GM12865 (cell line): ENCODE results near the gene P4HB.
A peak's percentile ranks its signal among the peaks of the same experiment; 100 is the strongest.

ENCODE experiments used
- DNase-seq: peaks from one replicate; pipeline ENCODE4 v3.0.0; 2010; ENCODE audit warnings: low read depth
- H3K4me3 ChIP-seq: 2 replicates; pipeline ENCODE4 v1.5.1; 2011; ENCODE audit warnings: mild to moderate bottlenecking, low read depth, low read length, control low read depth
- TF ChIP-seq, protein P1 (sequence below): IDR thresholded peaks from 2 replicates; pipeline ENCODE4 v1.5.1; 2011; ENCODE audit warnings: low read length, control low read depth, low read depth, inconsistent platforms; ENCODE audit not compliant: insufficient read depth; ENCODE audit errors: missing control alignments

P4HB gene

GRCh38 chr17:81811705-81812570, 48.4 kb downstream of the P4HB start:
- no peak for DNase-seq
- TF ChIP-seq, protein P1, sequence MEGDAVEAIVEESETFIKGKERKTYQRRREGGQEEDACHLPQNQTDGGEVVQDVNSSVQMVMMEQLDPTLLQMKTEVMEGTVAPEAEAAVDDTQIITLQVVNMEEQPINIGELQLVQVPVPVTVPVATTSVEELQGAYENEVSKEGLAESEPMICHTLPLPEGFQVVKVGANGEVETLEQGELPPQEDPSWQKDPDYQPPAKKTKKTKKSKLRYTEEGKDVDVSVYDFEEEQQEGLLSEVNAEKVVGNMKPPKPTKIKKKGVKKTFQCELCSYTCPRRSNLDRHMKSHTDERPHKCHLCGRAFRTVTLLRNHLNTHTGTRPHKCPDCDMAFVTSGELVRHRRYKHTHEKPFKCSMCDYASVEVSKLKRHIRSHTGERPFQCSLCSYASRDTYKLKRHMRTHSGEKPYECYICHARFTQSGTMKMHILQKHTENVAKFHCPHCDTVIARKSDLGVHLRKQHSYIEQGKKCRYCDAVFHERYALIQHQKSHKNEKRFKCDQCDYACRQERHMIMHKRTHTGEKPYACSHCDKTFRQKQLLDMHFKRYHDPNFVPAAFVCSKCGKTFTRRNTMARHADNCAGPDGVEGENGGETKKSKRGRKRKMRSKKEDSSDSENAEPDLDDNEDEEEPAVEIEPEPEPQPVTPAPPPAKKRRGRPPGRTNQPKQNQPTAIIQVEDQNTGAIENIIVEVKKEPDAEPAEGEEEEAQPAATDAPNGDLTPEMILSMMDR: no peak
- no peak overlapping the region for H3K4me3 ChIP-seq

DNA sequence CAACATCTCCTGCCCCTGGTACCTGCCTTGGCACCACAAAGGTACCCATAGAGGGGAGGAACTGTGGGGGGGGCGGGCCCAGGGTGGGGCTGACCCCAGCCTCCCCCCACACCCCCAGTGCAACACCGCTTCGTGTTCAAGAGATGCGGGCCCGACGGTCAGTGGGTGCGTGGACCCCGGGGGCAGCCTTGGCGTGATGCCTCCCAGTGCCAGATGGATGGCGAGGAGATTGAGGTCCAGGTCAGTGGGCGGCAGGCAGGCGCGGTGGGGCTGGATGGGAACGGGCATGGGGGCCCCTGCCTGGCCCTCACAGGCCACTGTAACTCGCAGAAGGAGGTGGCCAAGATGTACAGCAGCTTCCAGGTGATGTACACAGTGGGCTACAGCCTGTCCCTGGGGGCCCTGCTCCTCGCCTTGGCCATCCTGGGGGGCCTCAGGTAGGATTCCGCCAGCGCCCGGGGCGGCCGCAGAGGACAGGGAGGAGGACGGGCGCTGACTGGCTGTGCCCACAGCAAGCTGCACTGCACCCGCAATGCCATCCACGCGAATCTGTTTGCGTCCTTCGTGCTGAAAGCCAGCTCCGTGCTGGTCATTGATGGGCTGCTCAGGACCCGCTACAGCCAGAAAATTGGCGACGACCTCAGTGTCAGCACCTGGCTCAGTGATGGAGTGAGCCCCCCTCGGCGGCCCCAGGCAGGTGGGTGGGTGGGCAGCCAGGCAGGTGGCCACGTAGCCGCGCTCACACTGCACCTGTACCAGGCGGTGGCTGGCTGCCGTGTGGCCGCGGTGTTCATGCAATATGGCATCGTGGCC, 49.2 kb downstream of the P4HB start:
- TF ChIP-seq, protein P1: no peak
- DNase-seq: no peak
- no peak overlapping the region for H3K4me3 ChIP-seq

GRCh38 chr17:81810476-81810875, 49.9 kb downstream of the P4HB start:
- DNase-seq: no peak
- TF ChIP-seq, protein P1: no peak
- no peak overlapping the region for H3K4me3 ChIP-seq

GRCh38 chr17:81809556-81809998, 50.8 kb downstream of the P4HB start:
- TF ChIP-seq, protein P1: no peak
- no peak overlapping the region for H3K4me3 ChIP-seq
- DNase-seq: no peak

- no peak for DNase-seq
- H3K4me3 ChIP-seq: no peak overlapping the region
- TF ChIP-seq, protein P1: peak; percentile 31
Measured at GRCh38 chr17:81808778-81809555, 51.4 kb downstream of the P4HB start.

DNA sequence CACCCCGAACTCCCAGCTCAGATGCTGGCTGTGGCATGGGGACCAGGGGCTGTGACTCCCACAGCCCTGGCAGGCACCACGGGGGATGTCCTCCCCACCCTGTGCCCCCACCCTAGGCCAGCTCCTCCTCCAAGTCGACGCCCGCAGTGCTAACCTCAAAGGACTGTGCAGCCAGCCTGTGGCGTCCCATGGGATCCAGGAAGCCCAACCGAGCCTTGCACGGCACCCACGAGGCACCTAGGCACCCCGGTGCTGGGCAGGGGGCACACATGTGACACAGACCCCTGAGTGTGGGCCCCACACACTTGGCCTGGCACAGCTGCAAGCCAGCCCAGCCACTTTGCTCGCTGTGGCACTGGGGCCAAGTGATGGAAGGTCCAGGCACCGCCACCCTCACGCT, 52.5 kb downstream of the P4HB start:
- no peak for DNase-seq
- H3K4me3 ChIP-seq: no peak overlapping the region
- TF ChIP-seq, protein P1: no peak
